CD4-positive, alpha-beta T cell treated with Interleukin-6 for 4 hours (primary cell): ENCODE results near the gene PFDN6.
"Not testable (repeated sequence)": the region's sequence is repeated elsewhere in the genome, so short reads cannot be mapped to it uniquely, and the experiment has no call there.

Source experiments
- DNase-seq: peaks from one replicate; pipeline ENCODE4 v3.0.0-alpha.2; 2020; ENCODE audit warnings: mixed read lengths

PFDN6 gene

DNA sequence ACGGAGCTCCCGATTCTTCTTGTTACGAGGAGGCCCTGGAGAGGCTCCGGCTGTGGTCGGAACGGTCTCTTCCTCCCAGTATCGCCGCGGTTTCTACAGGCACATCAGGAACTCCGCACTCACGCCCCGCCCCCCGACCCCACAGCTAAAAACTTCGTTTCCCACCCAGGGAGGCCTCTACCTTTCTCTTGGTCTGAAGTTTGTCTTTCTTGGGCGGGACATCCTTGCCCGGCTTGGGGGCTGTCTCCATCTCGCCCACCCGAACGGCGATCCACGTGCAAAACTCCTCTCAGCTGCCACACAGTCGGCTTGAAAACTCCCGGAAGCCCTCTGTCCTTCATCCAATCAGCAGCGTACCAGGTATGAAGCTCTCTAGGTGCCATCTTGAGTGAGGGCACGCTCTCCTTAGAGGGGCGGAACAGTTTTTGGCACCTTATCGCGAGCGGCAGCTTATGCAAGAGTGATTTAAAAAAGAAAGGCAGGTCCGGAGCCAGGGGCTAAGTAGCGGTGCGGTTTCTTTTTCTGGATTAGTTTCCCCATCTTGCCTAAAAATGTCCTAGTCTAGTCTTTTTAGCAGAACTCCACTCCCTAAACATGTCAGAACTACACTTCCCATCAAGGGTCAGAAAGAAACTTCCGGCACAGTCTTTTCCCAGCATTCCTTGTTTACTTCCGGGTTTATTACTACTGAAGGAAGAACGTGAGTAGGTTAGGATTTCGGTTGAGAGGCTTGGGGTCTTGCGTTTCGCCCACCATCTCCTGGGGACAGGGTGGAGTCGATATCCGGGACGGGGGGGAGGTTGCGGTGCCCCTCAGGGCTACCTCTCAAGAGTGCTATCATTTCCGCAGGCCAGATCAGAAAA, at the start of gene PFDN6, which contains the start of gene WDR46:
PFDN6 (plus strand) TSS at position 681 of the 863 bp plus-strand sequence. CDS start 256 bp downstream, outside the sequence.
WDR46 (minus strand) TSS at position 319 of the 863 bp plus-strand sequence; CDS start at position 250, 69 bp downstream.
- DNase-seq = peak; percentile 79

DNA sequence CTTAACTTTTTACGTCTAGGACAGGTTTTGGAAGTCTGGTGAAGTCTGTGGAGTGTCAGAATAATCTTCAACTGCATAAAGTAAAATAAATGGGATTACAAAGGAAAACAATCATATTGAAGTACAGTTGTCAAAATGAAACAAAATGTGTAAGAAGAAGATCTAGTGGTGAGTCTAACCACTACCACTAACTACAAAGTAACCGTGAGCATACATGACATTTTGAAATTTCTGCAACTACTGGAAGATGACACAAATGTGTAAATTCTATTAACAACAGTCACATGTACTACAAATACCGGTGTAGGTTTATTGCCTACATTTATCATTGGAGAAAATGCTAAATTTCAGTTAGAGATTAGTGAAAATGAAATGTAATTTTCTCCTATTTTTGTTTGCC, 47.4 kb upstream of the PFDN6 start:
- no peak for DNase-seq

DNA sequence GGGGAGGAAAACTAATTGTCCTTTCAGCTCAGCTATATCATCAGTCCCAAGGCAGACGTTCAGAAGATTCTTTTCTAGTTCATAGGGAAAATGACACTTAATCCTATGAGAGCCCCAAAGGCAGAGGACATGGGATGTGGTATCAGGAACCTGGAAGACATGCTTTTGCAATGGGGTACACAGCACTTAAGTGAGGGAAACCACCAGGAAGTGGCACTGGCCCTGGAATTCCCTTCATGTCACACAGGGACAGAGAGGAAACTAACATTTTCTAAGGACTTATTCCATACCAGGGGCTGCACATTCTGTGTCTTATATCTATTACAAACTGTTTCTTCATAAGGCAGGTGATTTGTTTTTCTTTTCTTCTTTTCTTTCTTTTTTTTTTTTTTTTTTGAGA, 45.9 kb upstream of the PFDN6 start:
- DNase-seq = no peak

DNA sequence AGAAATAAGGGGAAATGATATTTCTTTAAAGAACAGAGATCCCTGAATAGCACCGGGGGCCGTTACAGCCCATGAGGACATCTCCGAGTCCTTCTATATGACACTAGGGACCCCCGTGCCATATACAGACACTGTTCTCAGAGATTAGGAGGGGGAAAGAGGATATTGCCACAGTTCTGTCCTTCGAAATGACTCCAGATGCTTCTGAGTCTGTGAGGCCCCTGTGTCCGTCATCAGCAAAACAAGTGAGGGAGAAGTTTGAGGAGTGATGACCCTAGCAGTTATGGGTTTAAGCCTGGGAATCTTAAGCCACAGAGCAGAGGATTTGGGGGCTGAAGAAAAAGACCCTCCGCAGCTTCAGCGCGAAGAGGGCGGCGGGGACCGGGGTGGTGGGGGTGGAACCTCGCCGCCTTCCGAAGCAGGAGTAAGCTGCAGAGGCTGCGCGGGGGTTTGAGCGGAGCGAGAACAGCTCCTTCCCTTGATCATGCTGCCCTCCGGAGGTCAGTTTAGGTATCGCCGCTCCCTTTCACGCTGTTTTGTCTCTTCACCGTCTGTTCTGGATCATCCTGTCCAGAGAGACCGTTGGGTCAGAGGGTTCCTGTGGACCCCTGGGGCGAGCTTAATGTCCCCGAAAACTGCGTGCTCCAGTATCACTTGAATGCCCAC, 41.3 kb upstream of the PFDN6 start:
- DNase-seq = peak; percentile 93

DNA sequence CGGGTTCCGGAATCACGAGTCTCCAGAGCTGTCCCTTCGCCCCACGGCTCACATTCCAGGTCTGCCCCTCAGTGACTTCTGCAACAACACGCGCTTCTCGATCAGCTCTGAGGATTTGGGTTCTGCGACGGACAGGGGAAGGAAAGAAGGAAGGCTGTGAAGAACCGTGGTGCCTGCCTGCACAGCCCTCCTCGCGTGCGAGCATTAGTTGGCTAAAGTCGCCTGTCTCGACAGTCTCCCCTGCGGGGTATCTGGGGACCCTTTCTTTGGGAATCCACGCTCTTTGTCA, 40.8 kb upstream of the PFDN6 start:
- DNase-seq = no peak

DNA sequence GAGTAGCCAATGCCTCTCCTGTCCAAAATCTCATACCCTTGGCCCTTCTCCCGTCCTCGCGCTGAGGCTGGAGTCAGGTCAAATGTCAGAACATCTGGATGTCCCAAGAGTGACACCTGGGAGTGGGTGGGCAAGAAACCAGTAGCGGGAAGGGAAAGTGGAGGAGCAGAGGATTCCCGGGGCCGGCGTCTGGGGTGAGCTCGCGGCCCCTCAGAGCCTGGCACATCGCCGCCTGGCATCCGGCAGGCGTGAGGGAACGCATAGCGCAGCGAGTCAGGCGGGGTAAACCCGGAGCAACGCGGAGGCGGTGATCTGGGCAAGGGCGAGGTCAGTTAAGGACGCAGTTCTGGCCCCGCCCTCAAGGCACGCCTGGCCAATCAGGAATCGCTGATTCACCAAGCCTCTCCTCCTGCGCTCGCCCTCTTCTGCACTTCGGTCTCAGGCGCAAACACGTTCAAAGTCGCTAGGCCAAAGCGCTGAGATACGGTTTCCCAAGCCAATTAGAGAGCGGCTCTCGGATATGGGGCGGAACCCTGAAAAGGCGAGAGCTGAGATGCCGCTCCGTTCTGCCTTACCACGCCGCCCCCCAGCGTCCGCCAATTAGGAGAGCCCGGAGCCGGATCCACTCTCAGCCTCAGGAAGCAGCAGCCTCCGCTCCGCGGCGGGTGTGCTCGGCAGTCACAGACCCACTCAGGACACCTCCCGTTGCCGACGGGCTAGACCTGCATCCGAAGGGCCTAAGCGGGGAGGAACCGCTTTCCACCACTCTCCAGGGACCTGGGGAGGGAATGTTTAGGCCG, 40.3 kb upstream of the PFDN6 start:
- DNase-seq = peak; percentile 98

DNA sequence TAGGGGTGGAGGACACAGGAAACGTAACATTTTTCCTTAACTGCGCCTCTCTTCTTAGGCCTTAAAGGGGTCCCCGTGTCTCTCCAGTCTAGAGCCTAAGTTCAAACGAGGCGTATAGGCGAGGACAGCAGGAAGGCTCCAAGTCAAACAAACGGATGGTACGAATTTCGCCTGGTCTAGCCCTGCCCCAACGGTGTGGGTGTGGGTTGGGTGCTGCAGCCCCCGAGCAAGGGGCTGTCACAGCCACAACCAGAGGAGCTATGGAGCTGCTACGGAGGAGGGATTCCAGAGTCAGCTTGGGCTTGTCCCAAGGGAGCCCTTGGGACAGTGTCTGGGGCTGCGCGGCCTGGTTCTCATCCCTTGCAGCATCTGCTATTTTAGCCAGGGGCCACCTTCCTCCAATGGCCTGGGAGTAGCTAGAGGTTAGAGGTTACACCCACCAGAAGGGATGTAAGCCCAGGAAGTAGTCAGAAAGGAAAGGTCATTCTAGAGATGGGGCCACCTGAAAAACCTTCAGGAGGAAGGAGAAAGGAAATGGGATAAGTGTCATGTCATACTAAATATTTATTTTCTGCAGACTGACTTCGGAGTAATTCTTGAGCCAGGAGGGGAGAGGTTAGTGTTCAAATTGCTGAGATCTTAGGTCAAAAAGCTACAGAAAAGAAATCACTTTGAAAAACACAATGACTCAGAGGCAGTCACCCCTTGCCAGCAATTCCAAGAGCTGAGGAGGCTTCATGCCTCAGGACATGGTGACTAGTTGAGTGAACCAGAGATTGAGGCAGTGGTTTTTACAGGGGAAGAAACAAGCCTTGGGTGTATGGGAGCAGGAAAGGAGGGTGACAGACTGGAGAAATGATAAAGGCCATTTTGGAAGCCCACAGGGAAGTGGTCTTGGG, 39.4 kb upstream of the PFDN6 start:
- DNase-seq = no peak

DNA sequence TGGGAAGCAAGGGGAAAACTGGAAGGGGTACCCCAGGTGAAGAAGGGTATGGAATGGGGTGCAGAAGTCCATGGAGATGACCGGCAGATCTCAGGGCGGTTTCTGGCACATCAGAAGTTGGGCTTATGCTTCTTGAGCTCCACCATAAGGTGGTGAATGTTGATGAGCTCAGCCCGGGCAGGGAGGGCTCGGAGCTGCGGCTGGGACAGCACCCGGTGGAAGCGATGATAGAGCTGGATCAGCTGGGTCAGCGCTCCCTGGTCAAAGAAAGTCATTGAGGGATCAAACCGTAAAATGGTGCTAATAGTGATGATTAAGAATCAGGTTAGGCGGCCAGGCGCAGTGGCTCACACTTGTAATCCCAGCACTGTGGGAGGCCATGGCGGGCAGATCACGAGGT, 38.7 kb upstream of the PFDN6 start:
- no peak for DNase-seq

DNA sequence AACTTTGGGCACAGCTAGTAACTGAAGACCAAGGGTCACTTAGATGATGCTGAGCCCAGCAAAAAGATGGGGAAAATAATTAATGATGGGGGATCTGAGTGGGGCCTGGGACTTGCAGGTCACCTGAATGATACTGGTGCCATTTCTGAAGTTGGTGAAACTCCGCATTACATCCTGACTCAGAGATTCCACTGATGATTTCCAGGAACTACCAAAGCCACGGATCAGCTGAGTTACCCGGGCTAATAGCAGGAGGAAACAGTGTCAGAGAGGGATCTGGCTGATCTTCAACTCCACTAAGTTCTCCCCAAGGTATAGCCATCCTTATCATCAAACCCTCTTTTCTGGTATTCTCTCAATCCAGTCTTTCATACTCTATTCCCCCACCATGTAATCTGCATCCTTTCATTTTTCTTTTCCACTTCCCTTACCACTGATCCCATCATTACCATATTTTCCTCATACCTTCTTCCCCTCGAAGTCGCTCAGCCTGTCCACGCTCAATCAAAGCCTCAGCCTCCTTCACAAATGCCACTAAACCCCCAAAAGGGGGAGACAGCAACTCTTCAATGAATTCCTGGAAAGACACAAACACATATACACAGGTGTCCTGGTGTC, 37.9 kb upstream of the PFDN6 start:
- no peak for DNase-seq

DNA sequence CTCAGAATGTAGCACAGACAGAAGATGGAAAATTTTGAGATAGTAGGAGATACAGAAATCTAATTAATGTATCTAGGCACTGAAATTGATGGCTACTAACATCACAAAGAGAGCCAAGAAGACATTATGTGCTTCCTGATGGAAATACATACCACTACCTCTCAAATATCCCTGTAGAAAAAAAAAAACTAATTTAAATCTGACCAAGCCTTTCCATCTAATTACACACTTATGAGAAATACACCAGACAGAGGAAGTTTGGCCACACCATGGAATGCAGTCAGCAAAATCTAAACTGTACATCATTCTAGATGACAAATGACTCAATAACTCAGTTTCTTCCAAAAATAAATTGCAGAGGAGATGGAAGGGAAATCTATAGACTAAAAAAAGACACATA, 36.6 kb upstream of the PFDN6 start:
- no peak for DNase-seq

DNA sequence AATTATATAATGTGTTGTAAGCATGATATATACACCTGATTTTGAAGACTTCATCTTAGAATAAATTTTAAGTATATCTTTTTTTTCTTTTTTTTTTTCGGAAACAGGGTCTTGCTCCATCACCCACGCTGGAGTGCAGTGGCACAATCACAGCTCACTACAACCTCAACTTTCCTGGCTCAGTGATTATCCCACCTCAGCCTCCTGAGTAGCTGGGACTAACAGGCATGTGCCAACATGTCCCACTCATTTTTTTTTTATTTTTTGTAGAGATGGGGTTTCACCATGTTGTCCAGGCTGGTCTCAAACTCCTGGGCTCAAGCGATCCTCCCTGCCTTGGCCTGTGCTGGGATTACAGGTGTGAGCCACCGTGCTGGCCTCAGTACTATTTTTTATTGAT, 34.8 kb upstream of the PFDN6 start:
- no peak for DNase-seq

DNA sequence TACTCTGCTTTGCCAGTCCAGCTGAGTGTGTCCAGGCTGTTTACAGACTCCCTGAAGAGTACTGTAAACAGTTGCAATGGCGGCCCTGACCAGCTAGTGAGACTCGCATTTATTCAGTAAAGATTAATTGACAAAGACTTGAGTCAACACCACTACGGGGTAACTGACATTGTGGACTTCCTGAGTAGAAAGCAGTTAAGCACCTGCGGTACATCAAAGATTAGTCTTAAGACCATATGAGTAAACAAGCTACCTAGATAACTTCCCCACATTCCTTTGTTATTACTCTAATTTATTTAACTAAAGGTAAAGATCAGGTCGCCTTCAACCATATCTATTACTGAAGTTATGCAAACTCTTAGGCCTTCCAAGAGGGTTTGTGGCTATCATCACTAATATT, 30.4 kb upstream of the PFDN6 start:
- DNase-seq = no peak

DNA sequence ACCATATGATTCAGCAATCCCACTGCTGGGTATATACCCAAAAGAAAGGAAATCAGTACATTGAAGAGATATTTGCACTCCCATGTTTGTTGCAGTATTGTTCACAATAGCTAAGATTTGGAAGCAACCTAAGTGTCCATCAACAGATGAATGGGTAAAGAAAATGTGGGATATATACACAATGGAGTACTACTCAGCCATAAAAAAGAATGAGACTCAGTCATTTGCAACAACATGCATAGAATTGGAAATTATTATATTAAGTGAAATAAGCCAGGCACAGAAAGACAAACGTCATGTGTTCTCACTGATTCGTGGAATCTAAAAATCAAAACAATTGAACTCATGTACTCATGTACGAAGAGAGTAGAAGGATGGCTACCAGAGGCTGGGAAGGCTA, 26.9 kb upstream of the PFDN6 start:
- DNase-seq = not testable (repeated sequence)

DNA sequence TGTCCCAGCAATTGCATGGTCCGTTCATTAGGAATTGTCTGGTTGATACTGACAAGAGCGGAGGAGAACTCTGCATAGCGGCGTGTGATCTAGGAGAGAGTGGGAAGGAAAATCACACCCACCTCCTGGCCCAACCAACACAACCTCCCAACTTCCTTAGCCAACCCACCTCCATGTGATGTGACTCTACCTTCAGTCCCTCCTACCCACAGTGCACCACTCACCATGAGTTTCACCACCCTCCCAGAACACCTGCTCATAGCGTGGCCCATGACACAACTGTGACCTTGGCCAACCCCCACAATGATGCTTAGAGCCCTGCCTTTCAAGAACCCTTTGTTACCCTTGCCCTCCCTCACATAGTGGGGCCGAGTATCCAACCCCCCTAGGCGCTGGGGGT, 25.4 kb upstream of the PFDN6 start:
- DNase-seq = no peak

DNA sequence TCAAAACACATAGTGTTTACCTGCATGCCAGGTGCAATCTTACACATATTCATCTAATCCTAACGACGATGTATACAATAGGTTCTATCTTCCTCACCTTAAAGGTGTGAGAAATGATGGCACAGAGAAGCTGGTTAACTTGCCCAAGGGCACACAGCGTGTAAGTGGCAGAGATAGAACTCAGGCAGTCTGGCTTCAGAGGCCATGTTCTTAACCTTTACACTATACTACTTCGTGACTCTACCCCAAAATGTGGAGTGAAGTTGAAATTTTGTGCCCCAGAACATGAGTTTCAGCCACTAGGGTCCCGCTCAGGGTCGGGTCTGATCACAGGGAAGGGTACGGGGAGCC, 18.3 kb upstream of the PFDN6 start:
- DNase-seq = no peak

DNA sequence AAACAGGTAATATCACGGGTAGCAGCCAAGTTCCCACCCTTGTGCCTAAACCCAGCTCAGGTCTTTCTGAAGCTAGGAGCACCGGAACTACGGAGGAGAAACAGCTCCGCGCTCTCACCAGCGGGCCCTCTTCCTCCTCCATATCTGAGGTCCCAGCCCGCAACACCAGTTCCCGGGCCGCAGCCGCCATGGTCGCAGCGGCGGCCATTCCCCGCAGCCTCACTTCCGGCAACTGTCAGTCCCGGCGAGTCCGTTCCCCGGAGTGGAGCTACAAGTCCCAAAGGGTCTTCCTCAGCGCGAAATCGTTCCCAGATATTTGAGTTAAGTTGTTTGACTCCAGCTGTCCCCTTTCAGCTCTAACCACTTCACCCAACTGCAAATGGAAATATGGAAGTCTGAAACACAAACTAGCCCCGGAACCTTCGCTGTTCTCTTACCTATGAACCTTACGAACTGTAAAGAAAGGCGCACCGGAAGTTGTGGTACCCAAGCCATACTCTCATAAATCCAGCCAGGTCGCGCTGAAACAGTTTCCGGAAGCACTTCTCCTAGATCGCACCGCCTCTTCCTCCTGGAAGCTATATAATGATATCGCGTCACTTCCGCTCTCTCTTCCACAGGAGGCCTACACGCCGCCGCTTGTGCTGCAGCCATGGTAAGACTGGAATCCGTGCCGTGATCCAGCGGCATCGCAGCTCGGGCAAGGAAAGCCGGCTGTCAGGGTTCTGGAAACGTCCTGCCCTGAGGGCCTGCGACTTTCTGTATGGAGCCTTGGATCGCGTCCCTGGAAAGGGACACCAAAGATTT, 17.7 kb upstream of the PFDN6 start, which contains the start of the genes RPS18 and VPS52:
RPS18 (plus strand) TSS at position 608 of the 807 bp plus-strand sequence; CDS start at position 653, 45 bp downstream.
VPS52 (minus strand) TSS at position 409 of the 807 bp plus-strand sequence; CDS start at position 208, 201 bp downstream.
- DNase-seq = peak; percentile 92

DNA sequence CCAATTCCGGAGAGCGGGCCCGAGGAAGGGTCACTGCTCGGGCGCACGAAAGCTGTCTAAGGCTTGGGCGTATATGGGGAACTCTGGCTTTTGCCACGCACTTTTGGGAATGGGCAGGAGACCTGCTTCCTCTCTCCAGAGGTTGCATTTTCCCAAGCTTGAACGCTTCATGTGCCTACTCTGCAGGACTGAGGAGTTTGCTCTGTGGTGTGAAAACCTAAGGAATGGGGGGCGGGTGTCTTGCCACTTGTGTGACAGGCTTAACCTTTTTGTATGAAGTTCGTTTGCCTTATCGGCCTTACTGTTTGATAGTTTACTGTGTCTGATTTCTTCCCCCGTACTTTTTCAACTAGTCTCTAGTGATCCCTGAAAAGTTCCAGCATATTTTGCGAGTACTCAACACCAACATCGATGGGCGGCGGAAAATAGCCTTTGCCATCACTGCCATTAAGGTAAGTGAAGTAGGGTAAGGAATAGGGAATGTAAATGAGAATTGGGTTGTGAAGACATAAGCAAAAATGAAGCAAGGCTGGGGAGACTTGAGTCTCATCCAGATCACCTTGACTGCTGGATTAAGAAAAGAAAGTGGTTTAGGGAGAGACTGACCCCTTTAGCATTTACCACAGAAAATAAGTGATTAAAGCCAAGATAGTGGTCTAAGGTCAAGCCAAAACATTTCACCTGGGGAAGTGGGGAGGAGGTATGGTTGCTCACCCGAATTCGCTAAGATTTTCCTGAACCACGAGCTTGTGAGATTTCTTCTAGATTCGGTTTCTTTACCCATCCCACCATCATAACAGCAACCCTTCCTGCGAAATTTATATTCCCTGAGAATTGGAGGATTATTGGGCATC, 16.9 kb upstream of the PFDN6 start:
- no peak for DNase-seq

DNA sequence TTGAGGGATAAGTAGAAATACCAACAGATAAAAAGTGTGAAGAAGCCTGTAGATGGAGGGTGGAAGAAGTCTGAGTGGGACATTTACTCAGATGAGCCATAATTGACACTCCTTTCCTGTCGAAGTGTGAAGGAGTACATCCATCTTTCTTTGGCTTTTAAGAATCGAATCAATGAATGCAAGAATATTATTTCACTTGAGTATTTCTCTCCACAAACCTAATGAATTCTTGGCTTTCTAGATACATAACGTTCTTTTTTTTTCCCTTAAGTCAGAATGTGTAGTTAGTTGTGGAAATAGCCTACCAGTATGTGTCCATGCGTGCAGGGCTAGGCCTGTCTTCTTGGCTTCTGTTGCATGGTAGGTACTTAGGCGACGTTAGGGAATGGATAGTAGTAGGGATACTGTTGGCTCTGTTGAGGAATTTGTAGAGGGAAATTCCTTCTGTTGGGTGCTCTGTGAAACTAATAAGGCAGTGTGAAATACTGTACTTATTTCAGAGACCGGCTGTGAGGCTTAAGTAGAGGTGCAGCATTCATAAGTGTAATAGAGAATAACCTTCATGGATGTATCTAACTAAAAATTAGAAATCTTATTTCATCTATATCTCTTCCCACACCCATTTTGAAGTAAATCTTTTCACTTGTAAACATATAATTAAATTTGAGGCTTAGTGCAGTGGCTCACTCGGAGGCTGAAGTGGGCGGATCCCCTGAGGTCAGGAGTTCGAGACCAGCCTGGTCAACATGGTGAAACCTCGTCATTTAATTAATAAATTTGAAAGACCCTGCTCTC, 16.1 kb upstream of the PFDN6 start:
- DNase-seq = no peak
